ENCODE results near the gene LAMTOR4. TPM values are rescaled to one million over a fixed set of nuclear protein-coding genes. Genes with fewer than 3 reads are reported as not detected.
A peak's percentile ranks its signal among the peaks of the same experiment; 100 is the strongest.

The LAMTOR4 gene
- total and polyA plus RNA-seq, 2 of the 13 experiments (the other 11 are each of a cell fraction or from before 2014, with no cell fraction given): 115 to 118 TPM

DNA sequence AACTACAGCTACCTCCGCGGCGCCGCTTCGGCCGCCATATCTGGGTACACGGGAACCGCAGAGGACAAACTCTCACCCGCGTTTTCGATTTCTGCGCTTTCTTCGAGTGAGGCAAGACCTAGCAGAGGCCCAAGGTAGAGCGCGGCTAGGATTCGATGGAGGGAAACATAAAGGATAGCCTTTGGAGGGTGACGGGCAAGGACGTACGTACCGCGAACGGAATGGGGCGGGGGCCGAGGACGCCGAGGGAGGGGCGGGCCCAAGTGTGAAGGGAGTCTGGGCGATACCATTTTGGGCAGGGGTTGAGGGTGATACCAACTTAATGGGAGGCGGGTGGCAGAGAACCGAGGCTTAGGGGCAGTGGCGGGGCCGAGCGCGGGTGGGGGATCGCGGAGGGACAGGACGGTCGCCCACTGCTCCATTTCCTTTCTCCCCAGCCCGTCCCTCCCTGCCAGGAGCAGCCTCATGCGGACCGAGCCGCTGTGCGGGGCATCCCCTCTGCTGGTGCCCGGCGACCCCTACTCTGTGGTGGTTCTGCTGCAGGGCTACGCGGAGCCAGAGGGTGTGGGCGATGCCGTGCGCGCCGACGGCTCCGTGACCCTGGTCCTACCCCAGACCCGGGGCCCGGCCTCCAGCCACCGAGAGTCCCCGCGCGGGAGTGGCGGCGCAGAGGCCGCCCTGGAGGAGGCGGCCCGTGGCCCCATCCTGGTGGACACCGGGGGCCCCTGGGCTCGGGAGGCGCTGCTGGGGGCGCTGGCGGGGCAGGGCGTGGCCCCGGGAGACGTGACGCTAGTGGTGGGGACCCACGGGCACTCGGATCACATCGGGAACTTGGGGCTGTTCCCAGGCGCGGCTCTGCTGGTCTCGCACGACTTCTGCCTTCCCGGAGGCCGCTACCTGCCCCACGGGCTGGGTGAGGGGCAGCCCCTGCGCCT is 21.5 kb upstream of the LAMTOR4 start, which contains the start of gene MBLAC1 (continued):
- TF ChIP-seq ZNF629 (CRISPR knock-in tag; conservative IDR thresholded peaks at IDR 0.05) (no peak), TEF (CRISPR knock-in tag; IDR thresholded peaks at IDR 0.05) (0 out of 2 replicates have a peak, but pooled peaks have one; percentile 12), ZNF674 (CRISPR knock-in tag; IDR thresholded peaks at IDR 0.05; ENCODE audit: low read depth) (0 out of 2 replicates have a peak, but pooled peaks have one; percentile 86), EEA1 (CRISPR knock-in tag; IDR thresholded peaks at IDR 0.05; ENCODE audit: borderline replicate concordance) (peak; percentile 76), ZNF33B (CRISPR knock-in tag; IDR thresholded peaks at IDR 0.05) (no peak), ZNF614 (CRISPR knock-in tag; IDR thresholded peaks at IDR 0.05; ENCODE audit: borderline replicate concordance) (no peak; the same call in 1 of the 2 replicates), ZNF670 (CRISPR knock-in tag; IDR thresholded peaks at IDR 0.05; ENCODE audit: borderline replicate concordance) (peak; percentile 96), CENPT (CRISPR knock-in tag; IDR thresholded peaks at IDR 0.05; ENCODE audit: low read depth) (0 out of 2 replicates have a peak, but pooled peaks have one; percentile 62), BHLHE40 (IDR thresholded peaks at IDR 0.05; ENCODE audit: low read length) (peak; percentile 94), ZNF235 (CRISPR knock-in tag; IDR thresholded peaks at IDR 0.05; ENCODE audit: borderline replicate concordance) (peak; percentile 33; the same call in 1 of the 2 replicates), ZSCAN21 (CRISPR knock-in tag; IDR thresholded peaks at IDR 0.05; ENCODE audit: borderline replicate concordance) (0 out of 2 replicates have a peak, but pooled peaks have one; percentile 12), ZNF503 (CRISPR knock-in tag; IDR thresholded peaks at IDR 0.05) (no peak; the same call in 1 of the 2 replicates), ZNF576 (CRISPR knock-in tag; IDR thresholded peaks at IDR 0.05) (no peak), CEBPZ (IDR thresholded peaks at IDR 0.05; ENCODE audit: low read length) (no peak), ISX (CRISPR knock-in tag; conservative IDR thresholded peaks at IDR 0.05) (peak; percentile 69; the same call in 1 of the 2 replicates), KDM2A (CRISPR knock-in tag; IDR thresholded peaks at IDR 0.05; ENCODE audit: borderline replicate concordance, low read depth) (peak; percentile 83), ZNF816 (CRISPR knock-in tag; IDR thresholded peaks at IDR 0.05; ENCODE audit: borderline replicate concordance) (peak; percentile 97; the same call in 1 of the 2 replicates), HOXA3 (CRISPR knock-in tag; IDR thresholded peaks at IDR 0.05) (peak; percentile 73)
- TF ChIP-seq, protein P1, sequence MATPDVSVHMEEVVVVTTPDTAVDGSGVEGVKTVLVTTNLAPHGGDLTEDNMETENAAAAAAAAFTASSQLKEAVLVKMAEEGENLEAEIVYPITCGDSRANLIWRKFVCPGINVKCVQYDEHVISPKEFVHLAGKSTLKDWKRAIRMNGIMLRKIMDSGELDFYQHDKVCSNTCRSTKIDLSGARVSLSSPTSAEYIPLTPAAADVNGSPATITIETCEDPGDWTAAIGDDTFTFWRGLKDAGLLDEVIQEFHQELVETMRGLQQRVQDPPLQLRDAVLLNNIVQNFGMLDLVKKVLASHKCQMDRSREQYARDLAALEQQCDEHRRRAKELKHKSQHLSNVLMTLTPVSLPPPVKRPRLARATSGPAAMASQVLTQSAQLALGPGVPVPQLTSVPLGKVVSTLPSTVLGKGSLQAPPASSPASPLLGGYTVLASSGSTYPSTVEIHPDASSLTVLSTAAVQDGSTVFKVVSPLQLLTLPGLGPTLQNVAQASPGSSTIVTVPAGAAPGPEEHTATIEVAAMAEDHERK (CRISPR knock-in tag; IDR thresholded peaks at IDR 0.05; ENCODE audit: low read depth): peak; percentile 66; the same call in 1 of the 2 replicates
